A549 (cell line): ENCODE results near the gene FBP2. TPM values are rescaled to one million over a fixed set of nuclear protein-coding genes. Genes with fewer than 3 reads are reported as not detected.

ENCODE experiments used
- ATAC-seq, 2 experiments: fragments of 200-7000 bp in 1 of 2; fragments of >200 bp in 1 of 2; cut with Nextera tagmentation in 1 of 2; cut with Tn5 transposase in 1 of 2; 3 replicates each; pipeline versions ENCODE4 v1.8.0 to v1.9.1; 2018 to 2020; ENCODE audit warnings: mild to moderate bottlenecking in 1 of 2, moderate library complexity in 1 of 2
- CTCF ChIA-PET: fragments of 300-600 bp; sonication (Branson Sonifier 250); formaldehyde crosslinking; extraction: SDS; loops from one replicate; lab custom pipeline; 2021; ENCODE audit warnings: antibody characterized with exemption, inconsistent platforms; lab: Yijun Ruan, JAX
- POLR2A ChIA-PET: fragments of 350-600 bp; formaldehyde crosslinking; extraction: SDS; loops from one replicate; lab custom pipeline; 2021; ENCODE audit warnings: antibody characterized with exemption, inconsistent platforms; lab: Yijun Ruan, JAX
- DNase-seq, 2 experiments: peaks; one replicate each; pipeline versions ENCODE4 v3.0.0 to v3.0.0-alpha.2; 2011 to 2016; ENCODE audit warnings: low read depth in 1 of 2, low spot score in 1 of 2
- FAIRE-seq: peaks from 2 replicates; lab custom pipeline; 2011; peaks lifted over from hg19 to GRCh38; lab: Jason Lieb, UNC
- H3K27ac ChIP-seq, 2 experiments: fragments of >200 bp; sonication (Bioruptor Twin); formaldehyde crosslinking; 3 replicates each; pipeline ENCODE4 v1.5.1; 2016 to 2017
- H3K4me1 ChIP-seq: fragments of >200 bp; sonication (Bioruptor Twin); formaldehyde crosslinking; 3 replicates; pipeline ENCODE4 v1.6.1; 2016
- H3K4me2 ChIP-seq: fragments of >200 bp; sonication (Bioruptor Twin); formaldehyde crosslinking; 3 replicates; pipeline ENCODE4 v1.6.1; 2016
- H3K4me3 ChIP-seq: fragments of >200 bp; sonication (Bioruptor Twin); formaldehyde crosslinking; 3 replicates; pipeline ENCODE4 v1.5.1; 2016
- H3K9me3 ChIP-seq: fragments of >200 bp; sonication (Bioruptor Twin); formaldehyde crosslinking; 3 replicates; pipeline ENCODE4 v1.6.1; 2016
- CHD4 ChIP-seq: fragments of 200-600 bp; sonication (generic); IDR thresholded peaks from 2 replicates; pipeline ENCODE4 v1.6.1; 2016; ENCODE audit warnings: antibody characterized with exemption, mild to moderate bottlenecking, borderline replicate concordance
- EHF ChIP-seq: fragments of 250-450 bp; sonication (Bioruptor Pico); IDR thresholded peaks from 2 replicates; pipeline ENCODE4 v1.5.0; 2020; ENCODE audit warnings: mild to moderate bottlenecking
- ELK1 ChIP-seq: fragments of 150-350 bp; IDR thresholded peaks from 2 replicates; pipeline ENCODE4 v1.6.1; 2014; ENCODE audit warnings: low read depth, mild to moderate bottlenecking, low read length
- EP300 ChIP-seq, 2 experiments: fragments of >200 bp; sonication (Bioruptor Twin); formaldehyde crosslinking; IDR thresholded peaks; 2 replicates in 1 of 2; 3 replicates in 1 of 2; pipeline ENCODE4 v1.6.1; 2016 to 2017
- FOSB ChIP-seq: fragments of 250-450 bp; sonication (Bioruptor Pico); IDR thresholded peaks from 2 replicates; pipeline ENCODE4 v1.5.0; 2020; ENCODE audit warnings: mild to moderate bottlenecking, moderate library complexity
- FOXS1 ChIP-seq: fragments of 250-450 bp; sonication (Bioruptor Pico); IDR thresholded peaks from 2 replicates; pipeline ENCODE4 v1.5.0; 2020; ENCODE audit warnings: mild to moderate bottlenecking, moderate library complexity
- HES2 ChIP-seq: fragments of >200 bp; sonication (Bioruptor Twin); formaldehyde crosslinking; IDR thresholded peaks from 2 replicates; pipeline ENCODE4 v1.6.1; 2016
- JUN ChIP-seq, 2 experiments: fragments of >200 bp; sonication (Bioruptor Twin); formaldehyde crosslinking; IDR thresholded peaks; 2 replicates in 1 of 2; 3 replicates in 1 of 2; pipeline ENCODE4 v1.6.1; 2016 to 2017
- JUNB ChIP-seq: fragments of >200 bp; sonication (Bioruptor Twin); formaldehyde crosslinking; IDR thresholded peaks from 2 replicates; pipeline ENCODE4 v1.6.1; 2016
- KDM1A ChIP-seq: fragments of 200-600 bp; sonication (generic); IDR thresholded peaks from 2 replicates; pipeline ENCODE4 v1.6.1; 2016; ENCODE audit warnings: low read depth, mild to moderate bottlenecking
- KDM5A ChIP-seq: fragments of 200-600 bp; sonication (generic); IDR thresholded peaks from 2 replicates; pipeline ENCODE4 v1.6.1; 2016; ENCODE audit warnings: antibody characterized with exemption, mild to moderate bottlenecking
- MAX ChIP-seq: IDR thresholded peaks from 2 replicates; pipeline ENCODE4 v1.6.1; 2012
- NPAS2 ChIP-seq: fragments of 250-450 bp; sonication (Bioruptor Pico); IDR thresholded peaks from 2 replicates; pipeline ENCODE4 v1.8.0; 2022; ENCODE audit warnings: mild to moderate bottlenecking, moderate library complexity, borderline replicate concordance
- NR3C1 ChIP-seq: fragments of >200 bp; sonication (Bioruptor Twin); formaldehyde crosslinking; IDR thresholded peaks from 3 replicates; pipeline ENCODE4 v1.6.1; 2017
- PBX3 ChIP-seq: IDR thresholded peaks from 2 replicates; pipeline ENCODE4 v1.6.1; 2012
- PHF8 ChIP-seq: fragments of 200-600 bp; sonication (generic); IDR thresholded peaks from 2 replicates; pipeline ENCODE4 v1.6.1; 2016; ENCODE audit warnings: low read depth, mild to moderate bottlenecking, antibody characterized with exemption, moderate library complexity, borderline replicate concordance
- RAD21 ChIP-seq, 2 experiments: fragments of >200 bp in 1 of 2; sonication (Bioruptor Twin) in 1 of 2; formaldehyde crosslinking in 1 of 2; IDR thresholded peaks in 1 of 2; conservative IDR thresholded peaks in 1 of 2; 2 replicates in 1 of 2; 3 replicates in 1 of 2; pipeline ENCODE4 v1.6.1; 2012 to 2018; ENCODE audit warnings: inconsistent platforms in 1 of 2
- RARB ChIP-seq: fragments of 250-450 bp; sonication (Bioruptor Pico); IDR thresholded peaks from 2 replicates; pipeline ENCODE4 v1.8.0; 2021; ENCODE audit warnings: mild to moderate bottlenecking, moderate library complexity
- RNF2 ChIP-seq: fragments of 200-600 bp; sonication (generic); IDR thresholded peaks from 2 replicates; pipeline ENCODE4 v1.6.1; 2016; ENCODE audit warnings: low read depth, mild to moderate bottlenecking, antibody characterized with exemption, moderate library complexity, borderline replicate concordance
- ZC3H11A ChIP-seq: fragments of 450-650 bp; IDR thresholded peaks from 2 replicates; pipeline ENCODE4 v1.6.1; 2014; ENCODE audit warnings: antibody characterized with exemption, mild to moderate bottlenecking
- ZFP36 ChIP-seq: fragments of 450-650 bp; IDR thresholded peaks from 2 replicates; pipeline ENCODE4 v1.6.1; 2014; ENCODE audit warnings: borderline replicate concordance; ENCODE audit not compliant: partially characterized antibody
- WGBS: methylation state at CpG from one replicate; pipeline ENCODE4 v1.1.6; 2017; ENCODE audit errors: missing lambda C conversion rate; 5-methylcytosine and 5-hydroxymethylcytosine counted together
- polyA plus RNA-seq, 4 experiments: library from polyadenylated mRNA; depleted of rRNA in 3 of 4; stranded (reverse); fragments of >200 nt; fragmentation: RNase III in 1 of 4; extraction: RNeasy Plus Mini Kit Qiagen cat#74134 plus additional on column Dnase treatment in 1 of 4; gene quantifications; 2 replicates in 3 of 4; 3 replicates in 1 of 4; pipeline ENCODE4 v1.2.3, GENCODE V29; 2011 to 2017

The FBP2 gene
- polyA plus RNA-seq, 2 of the 4 experiments (the other 2 are of a cell fraction), result not detected

- POLR2A ChIA-PET, result no interaction called here
- 90% methylated on average over 6 of the region's 6 CpGs for WGBS
- ATAC-seq (no peak), FAIRE-seq (no peak), DNase-seq (no peak)
- no peak overlapping the region for H3K27ac ChIP-seq
- CTCF ChIA-PET, result interaction anchor here (1.5 to 3.5 kb wide), 2 partner anchors 10 to 56 kb away, joined by 3 to 15 read pairs; partner anchors contain the start of gene PCAT7
- no peak overlapping the region for H3K4me3 ChIP-seq
- no peaks in the 10 kb centered on the region for H3K9me3 ChIP-seq
- H3K4me2 ChIP-seq, result no peak overlapping the region
- no peak for TF ChIP-seq ZFP36
- H3K4me1 ChIP-seq, result no peaks in the 10 kb centered on the region
These were observed 16.6 kb upstream of the FBP2 start for GRCh38 chr9:94610181-94610606.

GRCh38 chr9:94607423-94607691 lies 13.7 kb upstream of the FBP2 start:
- ChIA-PET CTCF (no interaction called here), POLR2A (no interaction called here)
- DNase-seq (no peak), FAIRE-seq (no peak), ATAC-seq (no peak)
- H3K27ac ChIP-seq, result no peak overlapping the region
- WGBS, result 90% methylated on average over 8 of the region's 8 CpGs
- H3K4me3 ChIP-seq, result no peak overlapping the region
- no peaks in the 10 kb centered on the region for H3K9me3 ChIP-seq
- no peaks in the 10 kb centered on the region for H3K4me1 ChIP-seq
- no peak overlapping the region for H3K4me2 ChIP-seq
- TF ChIP-seq FOXS1 (CRISPR knock-in tag) (no peak), RAD21 (conservative IDR thresholded peaks at IDR 0.05 in 1 of 2, IDR thresholded peaks at IDR 0.05 in 1 of 2) (no peak)
- TF ChIP-seq, all 56 proteins: peak for 0

- no peak overlapping the region for H3K4me2 ChIP-seq
- no peak overlapping the region for H3K4me3 ChIP-seq
- CTCF ChIA-PET, result interaction anchor here (1.1 to 1.3 kb wide), 3 partner anchors 14 to 521 kb away, joined by 3 to 5 read pairs (median 4); partner anchors contain the start of genes FBP2 and PCAT7
- FAIRE-seq (no peak), ATAC-seq (no peak), DNase-seq (no peak)
- no peak overlapping the region for H3K27ac ChIP-seq
- no peaks in the 10 kb centered on the region for H3K9me3 ChIP-seq
- no peaks in the 10 kb centered on the region for H3K4me1 ChIP-seq
- WGBS, result 76% methylated on average over 24 of the region's 24 CpGs
- POLR2A ChIA-PET, result no interaction called here
- TF ChIP-seq ELK1 (no peak), JUNB (no peak), PHF8 (no peak), CHD4 (no peak), MAX (no peak), PBX3 (no peak), KDM5A (no peak), NR3C1 (no peak), RAD21 (conservative IDR thresholded peaks at IDR 0.05 in 1 of 2, IDR thresholded peaks at IDR 0.05 in 1 of 2) (no peak), EP300 (IDR thresholded peaks at IDR 0.05) (no peak), HES2 (no peak), FOSB (CRISPR knock-in tag) (no peak), RARB (no peak), EHF (CRISPR knock-in tag) (no peak), JUN (IDR thresholded peaks at IDR 0.05) (no peak), KDM1A (no peak), NPAS2 (CRISPR knock-in tag) (no peak), RNF2 (no peak), ZC3H11A (no peak)
- TF ChIP-seq, all 56 proteins: peak for 0
These were observed 13.2 kb upstream of the FBP2 start for GRCh38 chr9:94606646-94607422.
